PC-3 (cell line): ENCODE measurements around the gene TRUB2. TPM values are rescaled to one million over a fixed set of nuclear protein-coding genes. Genes with fewer than 3 reads are reported as not detected.

Experiments
- ATAC-seq: fragments of 200-7000 bp; cut with Tn5 transposase; 2 replicates; pipeline ENCODE4 v1.9.1; 2020; ENCODE audit warnings: mild to moderate bottlenecking, moderate library complexity
- BruUV-seq: library from RNA; stranded (reverse); fragments of 400-500 nt; replicated peaks from 2 replicates; lab custom pipeline; 2021; lab: Mats Ljungman, UMichigan
- CTCF ChIA-PET: fragments of 300-600 bp; sonication (Branson Sonifier 250); formaldehyde crosslinking; loops from one replicate; lab custom pipeline; 2022; ENCODE audit warnings: antibody characterized with exemption; lab: Charles Lee
- POLR2A ChIA-PET: fragments of 300-600 bp; sonication (Branson Sonifier 250); formaldehyde crosslinking; loops from one replicate; lab custom pipeline; 2022; ENCODE audit warnings: antibody characterized with exemption; ENCODE audit not compliant: unreplicated experiment; lab: Charles Lee
- DNase-seq: peaks from one replicate; pipeline ENCODE4 v3.0.0-alpha.2; 2015
- H2AFZ ChIP-seq: fragments of 300-600 bp; sonication (generic); 2 replicates; pipeline ENCODE4 v1.6.0; 2016; ENCODE audit warnings: antibody characterized with exemption, low read length
- H3F3A ChIP-seq: fragments of 300-600 bp; sonication (generic); one replicate; pipeline ENCODE4 v1.6.0; 2017; ENCODE audit warnings: antibody characterized with exemption, low read length, control low read depth, mild to moderate bottlenecking; ENCODE audit not compliant: unreplicated experiment
- H3K27ac ChIP-seq: fragments of 300-600 bp; sonication (generic); 2 replicates; pipeline ENCODE4 v1.5.1; 2016; ENCODE audit warnings: mild to moderate bottlenecking, low read length
- H3K27me3 ChIP-seq: fragments of 300-600 bp; sonication (generic); 2 replicates; pipeline ENCODE4 v1.6.1; 2016; ENCODE audit warnings: low read length, mixed read lengths
- H3K36me3 ChIP-seq: fragments of 300-600 bp; sonication (generic); 2 replicates; pipeline ENCODE4 v1.6.1; 2016; ENCODE audit warnings: low read depth, mixed run types, low read length, mixed read lengths
- H3K4me1 ChIP-seq: fragments of 300-600 bp; sonication (generic); 2 replicates; pipeline ENCODE4 v1.5.1; 2016; ENCODE audit warnings: low read length; ENCODE audit not compliant: insufficient read depth
- H3K4me2 ChIP-seq: fragments of 300-600 bp; sonication (generic); 2 replicates; pipeline ENCODE4 v1.6.0; 2016; ENCODE audit warnings: low read length
- H3K4me3 ChIP-seq: fragments of 300-600 bp; sonication (generic); 2 replicates; pipeline ENCODE4 v1.5.1; 2016; ENCODE audit warnings: mild to moderate bottlenecking, low read length, mixed read lengths
- H3K79me2 ChIP-seq: fragments of 300-600 bp; sonication (generic); 2 replicates; pipeline ENCODE4 v1.6.1; 2017; ENCODE audit warnings: low read length, mixed read lengths
- H3K9ac ChIP-seq: fragments of 300-600 bp; sonication (generic); 2 replicates; pipeline ENCODE4 v1.6.0; 2016; ENCODE audit warnings: mild to moderate bottlenecking, low read length
- H3K9me2 ChIP-seq: fragments of 300-600 bp; sonication (generic); replicated peaks from 2 replicates; pipeline ENCODE4 v1.6.1; 2016; ENCODE audit warnings: mixed run types, low read length, mixed read lengths
- H3K9me3 ChIP-seq: fragments of 300-600 bp; sonication (generic); 2 replicates; pipeline ENCODE4 v1.6.1; 2016; ENCODE audit warnings: low read length, mixed read lengths
- H4K20me1 ChIP-seq: fragments of 300-600 bp; sonication (generic); 2 replicates; pipeline ENCODE4 v1.6.1; 2016; ENCODE audit warnings: low read length, mixed read lengths
- EZH2 ChIP-seq: fragments of 300-600 bp; sonication (generic); IDR thresholded peaks from one replicate; pipeline ENCODE4 v1.6.1; 2017; ENCODE audit warnings: antibody characterized with exemption, mild to moderate bottlenecking, low read length; ENCODE audit not compliant: unreplicated experiment
- EZH2phosphoT487 ChIP-seq: fragments of 300-600 bp; sonication (generic); IDR thresholded peaks from 2 replicates; pipeline ENCODE4 v1.6.1; 2018; ENCODE audit warnings: mild to moderate bottlenecking, antibody characterized with exemption, low read length, borderline replicate concordance
- intact Hi-C: fragments of 100-400 bp; cut with micrococcal nuclease; formaldehyde crosslinking; loops from 2 replicates; pipeline ENCODE4 v1.9.0; 2023
- total RNA-seq: library from RNA; depleted of rRNA; stranded (reverse); fragments of >200 nt; gene quantifications from 2 replicates; pipeline ENCODE4 v1.2.3, GENCODE V29; 2014
- TF ChIP-seq, protein P1 (sequence below): fragments of 300-600 bp; sonication (generic); conservative IDR thresholded peaks from 2 replicates; pipeline ENCODE4 v1.5.1; 2017; ENCODE audit warnings: antibody characterized with exemption, low read depth, mild to moderate bottlenecking, low read length

TRUB2 gene
- total RNA-seq, 1 experiment from 2014 or later: 24.9 TPM

DNA sequence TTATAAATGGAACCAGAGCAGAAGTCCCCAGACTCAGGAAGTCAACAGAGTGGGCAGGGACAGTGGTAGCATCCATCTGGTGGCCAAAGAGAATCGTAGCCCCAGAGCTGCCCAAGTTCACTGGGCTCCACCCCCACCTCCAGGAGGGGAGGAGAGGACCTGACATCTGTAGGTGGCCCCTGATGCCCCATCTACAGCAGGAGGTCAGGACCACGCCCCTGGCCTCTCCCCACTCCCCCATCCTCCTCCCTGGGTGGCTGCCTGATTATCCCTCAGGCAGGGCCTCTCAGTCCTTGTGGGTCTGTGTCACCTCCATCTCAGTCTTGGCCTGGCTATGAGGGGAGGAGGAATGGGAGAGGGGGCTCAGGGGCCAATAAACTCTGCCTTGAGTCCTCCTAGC, 38.6 kb upstream of the TRUB2 start:
- Histone ChIP-seq H3K36me3 (no peaks in the 10 kb centered on the region), H3K9ac (no peak overlapping the region), H3K27ac (no peak overlapping the region), H3K9me2 (no peaks in the 10 kb centered on the region), H3K4me2 (no peak overlapping the region), H3K4me1 (peaks cover 12% of the 10 kb centered on the region), H3K9me3 (no peaks in the 10 kb centered on the region), H2AFZ (no peak overlapping the region), H3K27me3 (no peaks in the 10 kb centered on the region), H3F3A (no peaks in the 10 kb centered on the region), H3K4me3 (no peak overlapping the region), H4K20me1 (no peaks in the 10 kb centered on the region), H3K79me2 (no peaks in the 10 kb centered on the region)
- DNase-seq (no peak), ATAC-seq (no peak)
- no TSS peak for BruUV-seq
- ChIA-PET CTCF (interaction anchor here (0.6 kb wide), 1 partner anchor 65 kb away, joined by 3 read pairs; no protein-coding TSS in a partner anchor), POLR2A (no interaction called here)
- TF ChIP-seq EZH2 (no peak), EZH2phosphoT487 (no peak)
- TF ChIP-seq, protein P1, sequence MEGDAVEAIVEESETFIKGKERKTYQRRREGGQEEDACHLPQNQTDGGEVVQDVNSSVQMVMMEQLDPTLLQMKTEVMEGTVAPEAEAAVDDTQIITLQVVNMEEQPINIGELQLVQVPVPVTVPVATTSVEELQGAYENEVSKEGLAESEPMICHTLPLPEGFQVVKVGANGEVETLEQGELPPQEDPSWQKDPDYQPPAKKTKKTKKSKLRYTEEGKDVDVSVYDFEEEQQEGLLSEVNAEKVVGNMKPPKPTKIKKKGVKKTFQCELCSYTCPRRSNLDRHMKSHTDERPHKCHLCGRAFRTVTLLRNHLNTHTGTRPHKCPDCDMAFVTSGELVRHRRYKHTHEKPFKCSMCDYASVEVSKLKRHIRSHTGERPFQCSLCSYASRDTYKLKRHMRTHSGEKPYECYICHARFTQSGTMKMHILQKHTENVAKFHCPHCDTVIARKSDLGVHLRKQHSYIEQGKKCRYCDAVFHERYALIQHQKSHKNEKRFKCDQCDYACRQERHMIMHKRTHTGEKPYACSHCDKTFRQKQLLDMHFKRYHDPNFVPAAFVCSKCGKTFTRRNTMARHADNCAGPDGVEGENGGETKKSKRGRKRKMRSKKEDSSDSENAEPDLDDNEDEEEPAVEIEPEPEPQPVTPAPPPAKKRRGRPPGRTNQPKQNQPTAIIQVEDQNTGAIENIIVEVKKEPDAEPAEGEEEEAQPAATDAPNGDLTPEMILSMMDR: no peak
- intact Hi-C loops: loop anchor here (5.0 kb wide), 2 partner anchors 51 to 64 kb away; no protein-coding TSS in a partner anchor

DNA sequence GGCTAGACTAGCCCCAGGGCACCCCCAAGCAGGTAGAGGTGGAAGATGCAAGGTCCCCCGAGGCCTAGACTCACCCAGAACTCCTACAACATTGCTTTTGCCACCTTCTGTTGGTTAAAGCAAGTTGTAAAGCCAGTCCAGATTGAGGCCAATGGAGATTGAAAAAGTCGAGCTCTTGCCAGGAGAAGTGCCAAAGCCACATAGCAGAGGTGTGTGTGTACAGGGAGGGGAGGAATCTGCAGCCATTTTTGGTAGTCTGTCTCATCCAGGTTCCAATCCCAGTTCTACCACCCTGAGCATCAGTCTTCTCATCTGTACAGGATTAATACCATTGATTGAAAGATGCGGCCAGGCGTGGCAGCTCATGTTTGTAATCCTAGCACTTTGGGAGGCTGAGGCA, 36.6 kb upstream of the TRUB2 start:
- ChIA-PET POLR2A (no interaction called here), CTCF (no interaction called here)
- Histone ChIP-seq H3K9me2 (no peaks in the 10 kb centered on the region), H3K9ac (no peak overlapping the region), H3K4me3 (no peak overlapping the region), H3K27me3 (no peaks in the 10 kb centered on the region), H3K4me1 (peaks cover 12% of the 10 kb centered on the region), H3K79me2 (no peaks in the 10 kb centered on the region), H3K27ac (no peak overlapping the region), H2AFZ (no peak overlapping the region), H3K4me2 (no peak overlapping the region), H4K20me1 (no peaks in the 10 kb centered on the region), H3K36me3 (no peaks in the 10 kb centered on the region; the same call in 1 of the 2 replicates), H3K9me3 (no peaks in the 10 kb centered on the region), H3F3A (no peaks in the 10 kb centered on the region)
- no peak for TF ChIP-seq EZH2phosphoT487
- TF ChIP-seq EZH2: no peak
- TF ChIP-seq, protein P1: no peak
- no peak for DNase-seq
- no peak for ATAC-seq
- BruUV-seq: no TSS peak
- intact Hi-C loops: no loop called here

DNA sequence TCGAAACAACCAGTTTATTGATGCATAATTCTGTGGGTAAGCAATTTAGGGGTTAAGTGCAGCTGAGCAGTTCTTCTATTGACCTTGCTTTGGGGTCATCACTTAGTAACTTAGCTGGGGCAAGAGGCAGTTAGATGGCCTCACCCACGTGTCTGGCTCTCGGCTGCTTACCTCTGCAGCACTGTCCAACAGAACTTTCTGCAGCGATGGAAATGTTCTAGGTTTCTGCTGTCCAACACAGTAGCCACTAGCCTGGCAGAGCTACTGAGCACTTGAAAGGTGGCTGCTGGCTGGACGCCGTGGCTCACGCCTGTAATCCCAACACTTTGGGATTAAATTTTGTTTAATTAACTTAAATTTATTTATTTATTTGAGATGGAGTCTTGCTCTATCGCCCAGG, 35.8 kb upstream of the TRUB2 start:
- Histone ChIP-seq H3F3A (no peaks in the 10 kb centered on the region), H3K27ac (no peak overlapping the region), H2AFZ (no peak overlapping the region), H4K20me1 (no peaks in the 10 kb centered on the region), H3K9me3 (no peaks in the 10 kb centered on the region), H3K4me3 (no peak overlapping the region), H3K9me2 (no peaks in the 10 kb centered on the region), H3K9ac (no peak overlapping the region), H3K4me2 (no peak overlapping the region), H3K4me1 (peaks cover 12% of the 10 kb centered on the region), H3K36me3 (no peaks in the 10 kb centered on the region; the same call in 1 of the 2 replicates), H3K27me3 (no peaks in the 10 kb centered on the region), H3K79me2 (no peaks in the 10 kb centered on the region)
- DNase-seq (no peak), ATAC-seq (no peak)
- no TSS peak for BruUV-seq
- intact Hi-C loops: no loop called here
- POLR2A ChIA-PET: no interaction called here
- TF ChIP-seq EZH2phosphoT487 (no peak), EZH2 (no peak)
- TF ChIP-seq, protein P1: no peak
- CTCF ChIA-PET: no interaction called here
